ENCODE data around the gene ADK. TPM values are rescaled to one million over a fixed set of nuclear protein-coding genes. Genes with fewer than 3 reads are reported as not detected.
A peak's percentile ranks its signal among the peaks of the same experiment; 100 is the strongest.

The ADK gene
- total and polyA plus RNA-seq, 2 donors (not counting 3 experiments of a cell fraction or from before 2014, with no cell fraction given) = 11.7 to 46.5 TPM

DNA sequence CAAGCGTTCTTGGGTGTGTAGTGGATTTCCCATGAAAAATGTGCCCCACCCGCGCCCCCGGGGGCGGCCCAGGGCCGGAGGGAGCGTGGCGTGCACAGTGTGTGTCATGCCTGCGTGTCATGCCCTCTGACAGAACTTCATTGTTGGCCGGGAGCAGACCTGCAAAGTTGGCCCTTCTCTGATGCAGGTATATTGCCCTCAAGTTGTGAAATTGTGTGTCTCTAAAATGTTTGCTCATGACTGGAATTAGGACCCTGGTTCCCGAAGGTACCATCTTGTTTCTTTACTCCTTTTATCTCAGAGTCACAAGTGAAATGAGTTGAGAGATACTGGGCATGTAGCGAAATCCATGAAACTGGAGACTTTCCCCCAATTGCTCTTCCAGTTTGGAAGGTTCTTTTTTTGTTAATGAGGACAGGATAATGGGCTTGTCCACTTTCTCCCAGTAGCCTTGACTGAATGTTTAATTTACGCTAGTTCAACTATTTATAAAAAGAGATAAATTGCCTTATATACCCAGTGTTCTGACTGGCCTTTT lies 26.2 kb downstream of the ADK start:
- Histone ChIP-seq H3K4me2 (ENCODE audit: insufficient read depth, low read length) (peak overlapping the region; percentile 68), H3K27me3 (ENCODE audit: control insufficient read depth in 2 of 2, insufficient read depth in 2 of 2, low read length in 2 of 2) (no peaks in the 10 kb centered on the region), H3K27ac (ENCODE audit: insufficient read depth, low read depth, low read length) (peak overlapping the region; percentile 41), H3K9ac (replicated peaks; ENCODE audit: extremely low read depth, insufficient read depth, low read length) (peak overlapping the region; percentile 89), H3K4me3 (replicated peaks in 1 of 3; ENCODE audit: insufficient read depth in 1 of 3, low read depth in 1 of 3, low read length in 3 of 3) (peak overlapping the region; percentile 10 to 80 (median 32)), H3K4me1 (ENCODE audit: control insufficient read depth, extremely low read depth, insufficient read depth, low read length) (peaks cover 15% of the 10 kb centered on the region), H3K36me3 (ENCODE audit: control insufficient read depth in 2 of 2, extremely low read depth in 1 of 2, insufficient read depth in 2 of 2, low read length in 2 of 2) (no peaks in the 10 kb centered on the region), H3K79me2 (ENCODE audit: control insufficient read depth, insufficient read depth, low read length) (peaks cover 46% of the 10 kb centered on the region), H4K20me1 (replicated peaks; ENCODE audit: control insufficient read depth, extremely low read depth, insufficient read depth, low read length) (no peaks in the 10 kb centered on the region), H3K9me3 (replicated peaks; ENCODE audit: control insufficient read depth, insufficient read depth, low read length) (no peaks in the 10 kb centered on the region), H2AFZ (ENCODE audit: low read depth, low read length) (peak overlapping the region; percentile 87), H3K9me1 (replicated peaks; ENCODE audit: control insufficient read depth, extremely low read depth, insufficient read depth, low read length) (no peaks in the 10 kb centered on the region)
- ChIA-PET POLR2A (interaction anchor here (1.0 to 1.5 kb wide), 2 partner anchors 12 to 58 kb away, joined by 3 to 5 read pairs; no protein-coding TSS in a partner anchor), CTCF (interaction anchor here (1.2 to 2.0 kb wide), 4 partner anchors 13 to 67 kb away, joined by 3 to 10 read pairs (median 5); no protein-coding TSS in a partner anchor)
- dilution Hi-C loops (cut with MboI; ENCODE audit: extremely low pct_ligation_motif_present, low sequenced_read_pairs) (no loop called here), intact Hi-C loops (cut with micrococcal nuclease) (loop anchor here (2.0 kb wide), 1 partner anchor 36 kb away; no protein-coding TSS in a partner anchor)
- FAIRE-seq (no peak), DNase-seq (ENCODE audit: low read depth, low spot score) (no peak)
- BruUV-seq (replicated peaks) = no TSS peak
- TF ChIP-seq EZH2 (IDR thresholded peaks at IDR 0.05; ENCODE audit: borderline replicate concordance, low read depth, low read length, severe bottlenecking) (no peak), FOS (IDR thresholded peaks at IDR 0.05; ENCODE audit: borderline replicate concordance, insufficient read depth, low read length) (no peak), POLR2AphosphoS5 (IDR thresholded peaks at IDR 0.05; ENCODE audit: insufficient read depth, low read depth, low read length) (no peak), POLR2A (IDR thresholded peaks at IDR 0.05; ENCODE audit: low read depth, low read length) (no peak), MYC (IDR thresholded peaks at IDR 0.05; ENCODE audit: low read depth, low read length) (no peak)
- TF ChIP-seq, protein P1, sequence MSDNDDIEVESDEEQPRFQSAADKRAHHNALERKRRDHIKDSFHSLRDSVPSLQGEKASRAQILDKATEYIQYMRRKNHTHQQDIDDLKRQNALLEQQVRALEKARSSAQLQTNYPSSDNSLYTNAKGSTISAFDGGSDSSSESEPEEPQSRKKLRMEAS (IDR thresholded peaks at IDR 0.05; ENCODE audit: insufficient read depth, insufficient read length) = no peak

All from endothelial cell of umbilical vein (primary cell).